Lung (tissue), 12 donors: ENCODE data around the gene FCER1G. TPM values are rescaled to one million over a fixed set of nuclear protein-coding genes. Genes with fewer than 3 reads are reported as not detected.
A peak's percentile ranks its signal among the peaks of the same experiment; 100 is the strongest.

ENCODE experiments used
- ATAC-seq: fragments of 200-7000 bp; cut with Tn5 transposase; one replicate; pipeline ENCODE4 v1.9.1; 2020; ENCODE audit warnings: moderate number of reproducible peaks; ENCODE audit not compliant: insufficient read depth, low FRiP score
- DNase-seq, 3 donors: peaks; one replicate each; pipeline ENCODE4 v3.0.0-alpha.2; 2013 to 2017
- H3K27ac ChIP-seq, 2 donors: one replicate each; pipeline ENCODE4 v1.5.1; 2013; ENCODE audit warnings: mild to moderate bottlenecking in 2 of 2, moderate library complexity in 2 of 2, control low read depth in 1 of 2, inconsistent platforms in 1 of 2, low read depth in 1 of 2, low read length in 1 of 2
- H3K27me3 ChIP-seq, 3 donors: one replicate each; pipeline ENCODE4 v1.5.1; 2013; ENCODE audit warnings: low read length in 2 of 3; ENCODE audit not compliant: control insufficient read depth in 3 of 3, insufficient read depth in 3 of 3
- H3K36me3 ChIP-seq, 4 donors: one replicate each; pipeline ENCODE4 v1.5.1; 2013; ENCODE audit warnings: low read length in 4 of 4, mild to moderate bottlenecking in 1 of 4, moderate library complexity in 1 of 4; ENCODE audit not compliant: control insufficient read depth in 4 of 4, insufficient read depth in 4 of 4
- H3K4me1 ChIP-seq, 5 donors: one replicate each; pipeline ENCODE4 v1.5.1; 2013; ENCODE audit warnings: low read length in 5 of 5, mild to moderate bottlenecking in 2 of 5, moderate library complexity in 1 of 5; ENCODE audit not compliant: control insufficient read depth in 5 of 5, insufficient read depth in 5 of 5
- H3K4me3 ChIP-seq: one replicate; pipeline ENCODE4 v1.5.1; 2013; ENCODE audit warnings: mild to moderate bottlenecking, control low read depth, moderate library complexity
- H3K9ac ChIP-seq, 2 donors: one replicate each; pipeline ENCODE4 v1.5.1; 2013; ENCODE audit warnings: low read length in 2 of 2, control low read depth in 1 of 2; ENCODE audit not compliant: insufficient read depth in 1 of 2
- H3K9me3 ChIP-seq, 4 donors: one replicate each; pipeline ENCODE4 v1.5.1; 2013; ENCODE audit warnings: low read length in 3 of 4, mild to moderate bottlenecking in 1 of 4, moderate library complexity in 1 of 4; ENCODE audit not compliant: control insufficient read depth in 4 of 4, insufficient read depth in 3 of 4
- WGBS, 2 donors: extraction: QIAGEN DNeasy Blood & Tissue Kit; methylation state at CpG; one replicate each; pipeline ENCODE4 v1.1.7; 2013; 5-methylcytosine and 5-hydroxymethylcytosine counted together
- polyA plus RNA-seq, 2 donors: library from polyadenylated mRNA; stranded (reverse); fragments of 200-250 nt; gene quantifications; one replicate each; pipeline ENCODE4 v1.2.1, GENCODE V29; 2013
- total RNA-seq, 2 donors: library from RNA; depleted of rRNA in 1 of 2; stranded (reverse); fragments of >200 nt in 1 of 2; gene quantifications; one replicate each; pipeline ENCODE4 v1.2.1, GENCODE V29; 2014 to 2021
- TF ChIP-seq, protein P1 (sequence below): IDR thresholded peaks from 2 replicates; pipeline ENCODE4 v1.5.1; 2012; ENCODE audit warnings: mild to moderate bottlenecking; ENCODE audit errors: control extremely low read depth, extremely low read depth
- donor health status: control.
- donor health status: control.
- donor health status: Bipolar disorder and iron deficiency.
- donor health status: healthy.
- donor health status: DM: yes; HTN: yes; CAD: no.

FCER1G gene
- total and polyA plus RNA-seq, 4 donors, result 41.6 to 1,998 (median 222) TPM

DNA sequence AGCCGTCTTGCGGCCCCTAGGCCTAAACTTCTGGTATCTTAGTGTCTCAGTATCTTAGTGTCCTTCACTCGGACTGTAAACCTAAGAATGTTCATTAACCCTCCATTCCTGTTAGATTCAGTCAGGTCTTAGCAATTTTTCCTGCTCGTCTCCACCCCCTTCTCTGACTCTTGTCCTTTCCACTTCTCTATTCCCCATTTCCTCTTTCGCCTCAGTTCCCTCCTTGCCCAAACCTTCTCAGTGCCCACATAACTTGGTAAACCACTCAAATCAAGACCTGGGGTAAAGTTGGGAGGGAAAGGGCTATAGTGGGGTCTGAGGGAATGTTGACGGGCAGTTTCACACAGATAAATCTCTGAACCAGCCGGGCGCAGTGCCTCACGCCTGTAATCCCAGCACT lies 726 bp upstream of the FCER1G start:
- TF ChIP-seq, protein P1, sequence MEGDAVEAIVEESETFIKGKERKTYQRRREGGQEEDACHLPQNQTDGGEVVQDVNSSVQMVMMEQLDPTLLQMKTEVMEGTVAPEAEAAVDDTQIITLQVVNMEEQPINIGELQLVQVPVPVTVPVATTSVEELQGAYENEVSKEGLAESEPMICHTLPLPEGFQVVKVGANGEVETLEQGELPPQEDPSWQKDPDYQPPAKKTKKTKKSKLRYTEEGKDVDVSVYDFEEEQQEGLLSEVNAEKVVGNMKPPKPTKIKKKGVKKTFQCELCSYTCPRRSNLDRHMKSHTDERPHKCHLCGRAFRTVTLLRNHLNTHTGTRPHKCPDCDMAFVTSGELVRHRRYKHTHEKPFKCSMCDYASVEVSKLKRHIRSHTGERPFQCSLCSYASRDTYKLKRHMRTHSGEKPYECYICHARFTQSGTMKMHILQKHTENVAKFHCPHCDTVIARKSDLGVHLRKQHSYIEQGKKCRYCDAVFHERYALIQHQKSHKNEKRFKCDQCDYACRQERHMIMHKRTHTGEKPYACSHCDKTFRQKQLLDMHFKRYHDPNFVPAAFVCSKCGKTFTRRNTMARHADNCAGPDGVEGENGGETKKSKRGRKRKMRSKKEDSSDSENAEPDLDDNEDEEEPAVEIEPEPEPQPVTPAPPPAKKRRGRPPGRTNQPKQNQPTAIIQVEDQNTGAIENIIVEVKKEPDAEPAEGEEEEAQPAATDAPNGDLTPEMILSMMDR, result no peak
- Histone ChIP-seq H3K27ac (peak overlapping the region in 1 of 2 donors; percentile 26), H3K4me3 (no peak overlapping the region), H3K27me3 (no peaks in the 10 kb centered on the region), H3K9me3 (no peaks in the 10 kb centered on the region), H3K9ac (no peak overlapping the region), H3K36me3 (peaks cover 31 to 39% (median 36%) of the 10 kb centered on the region in 4 donors), H3K4me1 (peaks cover 0 to 3% (median 0%) of the 10 kb centered on the region in 5 donors)
- DNase-seq (no peak), ATAC-seq (no peak)
- 63 to 88% methylated on average over 9 of the region's 9 CpGs for WGBS, 2 donors

DNA sequence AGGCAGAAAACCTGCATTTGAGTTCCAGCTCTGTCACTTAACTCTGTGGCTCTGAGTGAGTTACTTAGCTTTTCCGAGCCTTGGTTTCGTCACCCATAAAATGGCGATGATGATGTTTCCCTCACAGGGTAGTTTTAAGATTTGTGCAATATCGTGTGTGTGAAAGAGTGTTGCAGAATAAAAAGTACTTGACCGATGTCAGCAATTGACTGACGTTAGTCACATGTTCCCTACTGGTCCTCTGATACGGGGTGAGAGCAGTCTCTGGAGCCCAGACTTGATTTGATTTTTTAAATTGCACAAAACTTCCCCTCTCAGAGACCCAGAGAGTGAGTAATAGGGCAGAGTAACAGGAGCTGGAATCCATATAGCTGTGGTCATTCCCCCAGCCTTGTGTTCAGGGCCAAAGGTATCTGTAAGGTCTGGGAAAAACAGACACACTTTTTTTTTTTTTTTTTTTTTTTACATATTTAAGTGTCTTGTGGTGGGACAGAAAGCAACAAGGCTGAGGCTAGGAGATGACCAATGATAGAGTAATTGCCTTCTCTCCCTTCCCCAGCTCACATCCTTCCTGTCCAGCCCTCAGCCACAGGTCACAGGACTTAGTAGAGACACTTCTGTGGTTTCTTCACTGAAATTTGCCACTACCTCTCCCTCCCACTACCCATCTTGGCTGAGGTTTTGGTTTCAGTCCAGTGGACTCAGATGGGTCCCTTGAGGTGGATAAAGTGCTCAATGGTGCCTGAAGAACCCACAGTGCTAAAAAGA lies 2.0 kb downstream of the FCER1G start:
- Histone ChIP-seq H3K9me3 (no peaks in the 10 kb centered on the region), H3K4me3 (no peak overlapping the region), H3K4me1 (peaks cover 0 to 3% (median 0%) of the 10 kb centered on the region in 5 donors), H3K27me3 (no peaks in the 10 kb centered on the region), H3K9ac (no peak overlapping the region), H3K36me3 (peaks cover 13 to 19% (median 15%) of the 10 kb centered on the region in 4 donors), H3K27ac (peak overlapping the region; percentile 41 to 91)
- DNase-seq (peak in 1 of 3 donors; percentile 32), ATAC-seq (peak; percentile 58)
- 17 to 27% methylated on average over 7 of the region's 7 CpGs for WGBS, 2 donors
- TF ChIP-seq, protein P1, result no peak

DNA sequence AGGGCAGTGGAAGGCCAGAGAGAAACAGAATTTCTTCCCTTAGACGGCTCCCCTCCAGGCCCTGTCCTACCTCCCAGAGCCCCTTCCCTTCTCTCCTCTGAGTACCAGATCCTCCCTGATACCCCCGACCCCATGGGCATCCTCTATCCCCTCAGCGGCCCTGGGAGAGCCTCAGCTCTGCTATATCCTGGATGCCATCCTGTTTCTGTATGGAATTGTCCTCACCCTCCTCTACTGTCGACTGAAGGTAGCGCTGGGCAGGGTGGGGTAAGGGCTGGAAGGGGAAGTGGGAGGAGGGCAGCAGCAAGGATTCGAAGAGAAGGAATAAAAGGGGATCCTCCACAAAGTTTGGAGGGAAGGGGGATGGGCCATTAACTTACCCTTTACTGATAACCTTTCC lies 2.7 kb downstream of the FCER1G start:
- WGBS, 2 donors, result 37 to 61% methylated on average over 5 to 6 of the region's 6 CpGs
- Histone ChIP-seq H3K27me3 (no peaks in the 10 kb centered on the region), H3K4me1 (peaks cover 0 to 3% (median 0%) of the 10 kb centered on the region in 5 donors), H3K9me3 (no peaks in the 10 kb centered on the region), H3K27ac (peak overlapping the region; percentile 41 to 75), H3K9ac (no peak overlapping the region), H3K4me3 (no peak overlapping the region), H3K36me3 (peaks cover 10 to 13% (median 11%) of the 10 kb centered on the region in 4 donors)
- DNase-seq, result no peak
- no peak for ATAC-seq
- TF ChIP-seq, protein P1, result no peak
